NOMO-1 treated with dmso at 0.1 percent for 144 hours (cell line): ENCODE measurements around the gene SLC5A2.
"Not testable (repeated sequence)": the region's sequence is repeated elsewhere in the genome, so short reads cannot be mapped to it uniquely, and the experiment has no call there.

Experiments
- DNase-seq: peaks from one replicate; lab custom pipeline; 2025; ENCODE audit not compliant: unreplicated experiment; lab: John Stamatoyannopoulos, UW

The SLC5A2 gene

GRCh38 chr16:31523768-31524167, 40.8 kb downstream of the SLC5A2 start:
- DNase-seq = not testable (repeated sequence)

- no peak for DNase-seq
Measured at GRCh38 chr16:31525113-31525512, 42.2 kb downstream of the SLC5A2 start.

GRCh38 chr16:31527734-31528274, 44.9 kb downstream of the SLC5A2 start, which contains the start of gene AHSP:
Gene AHSP, plus strand, starts transcription at chr16:31527900. Its CDS starts 240 bp downstream, at chr16:31528140.
- DNase-seq = no peak

- no peak for DNase-seq
Measured at GRCh38 chr16:31528523-31529107, 45.7 kb downstream of the SLC5A2 start.

- DNase-seq = no peak
Measured at GRCh38 chr16:31529108-31529936, 46.4 kb downstream of the SLC5A2 start.

GRCh38 chr16:31529937-31530312, 47.0 kb downstream of the SLC5A2 start:
- DNase-seq = no peak

- no peak for DNase-seq
Measured at GRCh38 chr16:31530405-31530804, 47.5 kb downstream of the SLC5A2 start.

- no peak for DNase-seq
Measured at GRCh38 chr16:31531096-31531495, 48.2 kb downstream of the SLC5A2 start.

- no peak for DNase-seq
Measured at GRCh38 chr16:31532120-31532519, 49.2 kb downstream of the SLC5A2 start.

- DNase-seq = no peak
Measured at GRCh38 chr16:31532896-31533295, 50.0 kb downstream of the SLC5A2 start.

GRCh38 chr16:31535737-31536136, 52.8 kb downstream of the SLC5A2 start:
- DNase-seq = no peak

GRCh38 chr16:31536804-31537361, 54.0 kb downstream of the SLC5A2 start:
- DNase-seq = no peak

GRCh38 chr16:31537362-31538242, 54.7 kb downstream of the SLC5A2 start:
- DNase-seq = no peak

- not testable (repeated sequence) for DNase-seq
Measured at GRCh38 chr16:31538243-31538598, 55.3 kb downstream of the SLC5A2 start.

- not testable (repeated sequence) for DNase-seq
Measured at GRCh38 chr16:31539762-31540161, 56.8 kb downstream of the SLC5A2 start.
